ENCODE results near the gene C12orf60.

GRCh38 chr12:14795028-14795448, 8.4 kb upstream of the C12orf60 start:
- TF ChIP-seq SUZ12 (IDR thresholded peaks at IDR 0.05; ENCODE audit: extremely low read depth, insufficient read depth, insufficient read length) (no peak), YY1 (IDR thresholded peaks at IDR 0.05; ENCODE audit: insufficient read depth, insufficient read length) (no peak)
